K562 (cell line): ENCODE data around the gene SMIM3. TPM values are rescaled to one million over a fixed set of nuclear protein-coding genes. Genes with fewer than 3 reads are reported as not detected.
A peak's percentile ranks its signal among the peaks of the same experiment; 100 is the strongest.

Source experiments
- CBX2 ChIP-seq: fragments of 200-600 bp; sonication (generic); IDR thresholded peaks from one replicate; pipeline ENCODE4 v1.6.1; 2012; ENCODE audit warnings: mild to moderate bottlenecking, low read length, inconsistent platforms; ENCODE audit not compliant: insufficient read depth, poor library complexity, severe bottlenecking
- ETV5 ChIP-seq: sonication (generic); formaldehyde crosslinking; IDR thresholded peaks from 2 replicates; pipeline ENCODE4 v1.4.0; 2020; ENCODE audit warnings: low read depth, mild to moderate bottlenecking, missing genetic modification reagents
- FOXA1 ChIP-seq: fragments of 450-650 bp; IDR thresholded peaks from 2 replicates; pipeline ENCODE4 v1.6.1; 2016; ENCODE audit warnings: mild to moderate bottlenecking, borderline replicate concordance
- HNRNPH1 ChIP-seq: fragments of 200-400 bp; formaldehyde crosslinking; optimal IDR thresholded peaks from 2 replicates; pipeline ENCODE3; 2017; ENCODE audit warnings: low read depth, mild to moderate bottlenecking, low read length, moderate library complexity
- KLF6 ChIP-seq: fragments of 250-450 bp; sonication (Bioruptor Pico); IDR thresholded peaks from 2 replicates; pipeline ENCODE4 v1.4.0; 2020; ENCODE audit warnings: mild to moderate bottlenecking, moderate library complexity, borderline replicate concordance
- MEF2D ChIP-seq: conservative IDR thresholded peaks from 2 replicates; pipeline ENCODE4 v1.6.1; 2016; ENCODE audit warnings: low read depth, missing genetic modification characterization, missing compliant biosample characterization
- NFIC ChIP-seq: fragments of 450-650 bp; IDR thresholded peaks from 2 replicates; pipeline ENCODE4 v1.6.1; 2017; ENCODE audit warnings: mild to moderate bottlenecking, inconsistent platforms
- RHOXF2B ChIP-seq: fragments of 250-450 bp; sonication (Bioruptor Pico); conservative IDR thresholded peaks from 2 replicates; pipeline ENCODE4 v1.5.1; 2021
- TAF15 ChIP-seq: fragments of 200-400 bp; formaldehyde crosslinking; IDR thresholded peaks from 2 replicates; pipeline ENCODE4 v1.6.1; 2017; ENCODE audit warnings: mild to moderate bottlenecking, low read depth, low read length, moderate library complexity
- TEAD1 ChIP-seq, 2 experiments: fragments of 450-650 bp in 1 of 2; sonication (generic) in 1 of 2; formaldehyde crosslinking; IDR thresholded peaks; 2 replicates each; pipeline versions ENCODE4 v1.4.0 to v1.8.0; 2020 to 2022; ENCODE audit warnings: mild to moderate bottlenecking in 2 of 2, missing genetic modification reagents in 1 of 2
- YBX1 ChIP-seq: fragments of 450-650 bp; IDR thresholded peaks from 2 replicates; pipeline ENCODE4 v1.7.1; 2016; ENCODE audit warnings: mild to moderate bottlenecking
- ZNF134 ChIP-seq: fragments of 250-450 bp; sonication (Bioruptor Pico); conservative IDR thresholded peaks from 2 replicates; pipeline ENCODE4 v1.4.0; 2020
- ZNF24 ChIP-seq: fragments of 450-650 bp; IDR thresholded peaks from 2 replicates; pipeline ENCODE4 v1.6.1; 2016
- ZNF695 ChIP-seq: fragments of 450-650 bp; formaldehyde crosslinking; IDR thresholded peaks from 2 replicates; pipeline ENCODE4 v1.4.0; 2020; ENCODE audit warnings: mild to moderate bottlenecking, moderate library complexity
- polyA plus RNA-seq, 8 experiments: library from polyadenylated mRNA; depleted of rRNA in 4 of 8; stranded (reverse) in 5 of 8; unstranded in 3 of 8; fragments of >200 nt; fragmentation: Nextera tagmentation in 2 of 8; fragmentation: Illumina TruSeq in 1 of 8; extraction: Ambion mirVana in 2 of 8; extraction: Trizol in 1 of 8; gene quantifications; 2 replicates each; pipeline versions ENCODE4 v1.2.1 to v1.2.3, GENCODE V29; 2011 to 2014; ENCODE audit warnings: inconsistent platforms in 1 of 8, missing spikeins in 1 of 8
- total RNA-seq, 7 experiments: library from RNA; depleted of rRNA in 6 of 7; stranded (reverse); fragments of >200 nt in 6 of 7; fragmentation: Illumina TruSeq in 2 of 7; extraction: Trizol in 2 of 7; gene quantifications; 2 replicates each; pipeline versions ENCODE4 v1.2.1 to v1.2.3, GENCODE V29; 2011 to 2021; ENCODE audit warnings: low replicate concordance in 1 of 7
- TF ChIP-seq, protein P1 (sequence below): fragments of 200-800 bp; sonication (Bioruptor generic); IDR thresholded peaks from 2 replicates; pipeline ENCODE4 v1.6.1; 2017; ENCODE audit warnings: missing genetic modification characterization, missing compliant biosample characterization
- TF ChIP-seq, protein P2 (sequence below), 2 experiments: IDR thresholded peaks; 2 replicates each; pipeline ENCODE4 v1.6.1; 2012; ENCODE audit warnings: improper control_type of control experiment in 2 of 2, low read depth in 2 of 2, low read length in 2 of 2, borderline replicate concordance in 1 of 2
- TF ChIP-seq, protein P3 (sequence below): fragments of 150-350 bp; IDR thresholded peaks from 2 replicates; pipeline ENCODE4 v1.6.1; 2014; ENCODE audit warnings: low read depth, mild to moderate bottlenecking, low read length, borderline replicate concordance
- TF ChIP-seq, protein P4 (sequence below): sonication (generic); formaldehyde crosslinking; IDR thresholded peaks from 2 replicates; pipeline ENCODE4 v1.8.1; 2023; ENCODE audit warnings: mild to moderate bottlenecking, missing genetic modification reagents

Gene SMIM3
- total and polyA plus RNA-seq, 9 of the 15 experiments (the other 6 are each of a cell fraction or from before 2014, with no cell fraction given) = 4.1 to 27.7 (median 13.6) TPM

DNA sequence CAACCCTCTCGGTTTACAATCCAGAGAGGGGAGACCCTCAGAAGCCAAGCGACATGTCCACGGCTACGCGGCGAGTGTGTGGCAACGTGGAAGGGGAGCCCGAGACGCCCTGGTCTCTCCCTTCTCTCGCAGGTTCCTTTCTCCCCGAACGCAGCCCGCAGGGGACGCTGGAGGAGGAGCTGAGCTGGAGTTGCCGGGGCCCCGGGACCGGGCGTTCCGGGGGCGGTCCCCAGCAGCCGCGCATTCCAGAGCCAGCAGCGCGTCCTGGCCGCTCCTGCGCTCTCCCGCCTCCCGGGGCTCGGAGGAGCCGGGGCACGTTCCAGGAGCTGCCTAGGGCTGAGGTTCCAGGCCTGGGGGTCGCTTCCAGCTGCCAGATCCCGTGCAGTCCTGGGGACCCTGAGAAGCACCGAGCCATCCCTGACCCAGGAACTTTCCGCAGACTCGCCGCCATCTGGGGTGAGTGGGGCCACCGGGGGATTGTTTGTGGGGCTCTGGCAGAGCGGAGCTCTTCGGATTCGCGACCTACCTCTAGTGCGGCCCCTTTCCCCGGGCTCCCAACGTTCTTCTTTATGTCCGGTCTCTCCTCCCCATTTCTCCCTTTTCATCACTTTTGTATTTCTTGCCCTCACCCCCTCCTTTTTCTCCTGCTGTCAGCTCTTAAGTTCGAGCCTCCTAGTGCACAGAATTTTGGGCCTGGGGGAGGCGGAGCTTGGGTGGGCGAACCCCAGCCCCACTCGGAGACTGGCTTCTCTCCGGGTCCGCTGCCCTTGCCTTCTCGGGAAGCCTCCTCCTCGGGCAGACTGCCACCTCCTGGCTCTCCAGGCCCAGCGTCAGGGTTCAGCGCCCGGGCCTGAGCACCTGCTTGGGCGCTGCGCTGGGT is at the start of gene SMIM3 (continued):
- TF ChIP-seq, protein P1, sequence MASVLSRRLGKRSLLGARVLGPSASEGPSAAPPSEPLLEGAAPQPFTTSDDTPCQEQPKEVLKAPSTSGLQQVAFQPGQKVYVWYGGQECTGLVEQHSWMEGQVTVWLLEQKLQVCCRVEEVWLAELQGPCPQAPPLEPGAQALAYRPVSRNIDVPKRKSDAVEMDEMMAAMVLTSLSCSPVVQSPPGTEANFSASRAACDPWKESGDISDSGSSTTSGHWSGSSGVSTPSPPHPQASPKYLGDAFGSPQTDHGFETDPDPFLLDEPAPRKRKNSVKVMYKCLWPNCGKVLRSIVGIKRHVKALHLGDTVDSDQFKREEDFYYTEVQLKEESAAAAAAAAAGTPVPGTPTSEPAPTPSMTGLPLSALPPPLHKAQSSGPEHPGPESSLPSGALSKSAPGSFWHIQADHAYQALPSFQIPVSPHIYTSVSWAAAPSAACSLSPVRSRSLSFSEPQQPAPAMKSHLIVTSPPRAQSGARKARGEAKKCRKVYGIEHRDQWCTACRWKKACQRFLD (CRISPR knock-in tag) = 0 out of 2 replicates have a peak, but pooled peaks have one; percentile 25
- TF ChIP-seq ZNF695 (CRISPR knock-in tag) (no peak), YBX1 (no peak), RHOXF2B (CRISPR knock-in tag) (no peak), TAF15 (no peak), ZNF24 (no peak), TEAD1 (CRISPR knock-in tag; IDR thresholded peaks at IDR 0.05) (peak; percentile 80 to 88; a peak in 3 of 4 replicates), MEF2D (tag) (no peak), NFIC (no peak), KLF6 (CRISPR knock-in tag) (no peak), HNRNPH1 (no peak), ETV5 (CRISPR knock-in tag) (no peak; the same call in 1 of the 2 replicates), FOXA1 (no peak), ZNF134 (CRISPR knock-in tag) (no peak), CBX2 (no peak)
- TF ChIP-seq, protein P2, sequence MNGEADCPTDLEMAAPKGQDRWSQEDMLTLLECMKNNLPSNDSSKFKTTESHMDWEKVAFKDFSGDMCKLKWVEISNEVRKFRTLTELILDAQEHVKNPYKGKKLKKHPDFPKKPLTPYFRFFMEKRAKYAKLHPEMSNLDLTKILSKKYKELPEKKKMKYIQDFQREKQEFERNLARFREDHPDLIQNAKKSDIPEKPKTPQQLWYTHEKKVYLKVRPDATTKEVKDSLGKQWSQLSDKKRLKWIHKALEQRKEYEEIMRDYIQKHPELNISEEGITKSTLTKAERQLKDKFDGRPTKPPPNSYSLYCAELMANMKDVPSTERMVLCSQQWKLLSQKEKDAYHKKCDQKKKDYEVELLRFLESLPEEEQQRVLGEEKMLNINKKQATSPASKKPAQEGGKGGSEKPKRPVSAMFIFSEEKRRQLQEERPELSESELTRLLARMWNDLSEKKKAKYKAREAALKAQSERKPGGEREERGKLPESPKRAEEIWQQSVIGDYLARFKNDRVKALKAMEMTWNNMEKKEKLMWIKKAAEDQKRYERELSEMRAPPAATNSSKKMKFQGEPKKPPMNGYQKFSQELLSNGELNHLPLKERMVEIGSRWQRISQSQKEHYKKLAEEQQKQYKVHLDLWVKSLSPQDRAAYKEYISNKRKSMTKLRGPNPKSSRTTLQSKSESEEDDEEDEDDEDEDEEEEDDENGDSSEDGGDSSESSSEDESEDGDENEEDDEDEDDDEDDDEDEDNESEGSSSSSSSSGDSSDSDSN (IDR thresholded peaks at IDR 0.05; ENCODE audit: borderline replicate concordance in 1 of 2, low read depth in 2 of 2, low read length in 2 of 2) = peak; percentile 71 to 97; a peak in 2 of 4 replicates
- TF ChIP-seq, protein P3, sequence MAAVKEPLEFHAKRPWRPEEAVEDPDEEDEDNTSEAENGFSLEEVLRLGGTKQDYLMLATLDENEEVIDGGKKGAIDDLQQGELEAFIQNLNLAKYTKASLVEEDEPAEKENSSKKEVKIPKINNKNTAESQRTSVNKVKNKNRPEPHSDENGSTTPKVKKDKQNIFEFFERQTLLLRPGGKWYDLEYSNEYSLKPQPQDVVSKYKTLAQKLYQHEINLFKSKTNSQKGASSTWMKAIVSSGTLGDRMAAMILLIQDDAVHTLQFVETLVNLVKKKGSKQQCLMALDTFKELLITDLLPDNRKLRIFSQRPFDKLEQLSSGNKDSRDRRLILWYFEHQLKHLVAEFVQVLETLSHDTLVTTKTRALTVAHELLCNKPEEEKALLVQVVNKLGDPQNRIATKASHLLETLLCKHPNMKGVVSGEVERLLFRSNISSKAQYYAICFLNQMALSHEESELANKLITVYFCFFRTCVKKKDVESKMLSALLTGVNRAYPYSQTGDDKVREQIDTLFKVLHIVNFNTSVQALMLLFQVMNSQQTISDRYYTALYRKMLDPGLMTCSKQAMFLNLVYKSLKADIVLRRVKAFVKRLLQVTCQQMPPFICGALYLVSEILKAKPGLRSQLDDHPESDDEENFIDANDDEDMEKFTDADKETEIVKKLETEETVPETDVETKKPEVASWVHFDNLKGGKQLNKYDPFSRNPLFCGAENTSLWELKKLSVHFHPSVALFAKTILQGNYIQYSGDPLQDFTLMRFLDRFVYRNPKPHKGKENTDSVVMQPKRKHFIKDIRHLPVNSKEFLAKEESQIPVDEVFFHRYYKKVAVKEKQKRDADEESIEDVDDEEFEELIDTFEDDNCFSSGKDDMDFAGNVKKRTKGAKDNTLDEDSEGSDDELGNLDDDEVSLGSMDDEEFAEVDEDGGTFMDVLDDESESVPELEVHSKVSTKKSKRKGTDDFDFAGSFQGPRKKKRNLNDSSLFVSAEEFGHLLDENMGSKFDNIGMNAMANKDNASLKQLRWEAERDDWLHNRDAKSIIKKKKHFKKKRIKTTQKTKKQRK = no peak
- TF ChIP-seq, protein P4, sequence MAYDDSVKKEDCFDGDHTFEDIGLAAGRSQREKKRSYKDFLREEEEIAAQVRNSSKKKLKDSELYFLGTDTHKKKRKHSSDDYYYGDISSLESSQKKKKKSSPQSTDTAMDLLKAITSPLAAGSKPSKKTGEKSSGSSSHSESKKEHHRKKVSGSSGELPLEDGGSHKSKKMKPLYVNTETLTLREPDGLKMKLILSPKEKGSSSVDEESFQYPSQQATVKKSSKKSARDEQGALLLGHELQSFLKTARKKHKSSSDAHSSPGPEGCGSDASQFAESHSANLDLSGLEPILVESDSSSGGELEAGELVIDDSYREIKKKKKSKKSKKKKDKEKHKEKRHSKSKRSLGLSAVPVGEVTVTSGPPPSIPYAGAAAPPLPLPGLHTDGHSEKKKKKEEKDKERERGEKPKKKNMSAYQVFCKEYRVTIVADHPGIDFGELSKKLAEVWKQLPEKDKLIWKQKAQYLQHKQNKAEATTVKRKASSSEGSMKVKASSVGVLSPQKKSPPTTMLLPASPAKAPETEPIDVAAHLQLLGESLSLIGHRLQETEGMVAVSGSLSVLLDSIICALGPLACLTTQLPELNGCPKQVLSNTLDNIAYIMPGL = 0 out of 2 replicates have a peak, but pooled peaks have one; percentile 34
